NCI-H1092 (cell line): Measurements from ENCODE around the gene DMRTC2.
A peak's percentile ranks its signal among the peaks of the same experiment; 100 is the strongest.
"Not testable (repeated sequence)": the region's sequence is repeated elsewhere in the genome, so short reads cannot be mapped to it uniquely, and the experiment has no call there.

ENCODE experiments used
- DNase-seq: peaks from one replicate; lab custom pipeline; 2025; lab: John Stamatoyannopoulos, UW

Gene DMRTC2

GRCh38 chr19:41871573-41872383 is 26.9 kb downstream of the DMRTC2 start:
- DNase-seq, result no peak

DNA sequence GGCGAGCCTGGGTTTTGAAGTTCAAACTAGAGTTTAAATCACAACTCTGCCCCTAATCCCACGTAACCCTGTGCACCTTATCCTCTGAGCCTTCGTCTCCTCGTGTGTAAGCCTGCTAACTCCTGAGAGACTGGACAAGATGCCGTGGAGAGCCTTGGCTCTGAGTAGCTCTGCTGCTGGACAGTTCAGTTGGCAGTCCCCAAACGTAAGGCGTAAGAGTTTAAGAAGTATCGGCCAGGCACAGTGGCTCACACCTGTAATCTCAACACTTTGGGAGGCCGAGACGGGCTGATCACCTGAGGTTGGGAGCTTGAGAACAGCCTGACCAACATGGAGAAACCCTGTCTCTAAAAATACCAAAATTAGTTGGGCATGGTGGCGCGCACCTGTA is 27.5 kb downstream of the DMRTC2 start:
- DNase-seq, result no peak

- DNase-seq, result no peak
These were observed 28.2 kb downstream of the DMRTC2 start for GRCh38 chr19:41872775-41873647.

DNA sequence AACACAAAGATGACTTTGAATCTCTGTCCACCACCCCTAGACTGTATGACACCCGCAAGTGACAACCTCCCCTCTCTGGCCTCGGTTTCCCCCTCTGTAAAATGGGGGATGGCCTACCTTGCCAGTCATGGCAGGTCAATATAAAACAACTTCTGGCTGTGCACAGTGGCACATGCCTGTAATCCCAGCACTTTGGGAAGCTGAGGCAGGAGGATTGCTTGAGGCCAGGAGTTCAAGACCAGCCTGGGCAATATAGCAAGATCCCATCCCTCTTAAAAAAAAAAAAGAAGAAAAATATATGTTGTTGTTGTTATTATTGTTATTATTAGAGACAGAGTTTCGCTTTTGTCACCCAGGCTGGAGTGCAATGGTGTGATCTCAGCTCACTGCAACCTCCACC is 31.1 kb downstream of the DMRTC2 start:
- not testable (repeated sequence) for DNase-seq

DNA sequence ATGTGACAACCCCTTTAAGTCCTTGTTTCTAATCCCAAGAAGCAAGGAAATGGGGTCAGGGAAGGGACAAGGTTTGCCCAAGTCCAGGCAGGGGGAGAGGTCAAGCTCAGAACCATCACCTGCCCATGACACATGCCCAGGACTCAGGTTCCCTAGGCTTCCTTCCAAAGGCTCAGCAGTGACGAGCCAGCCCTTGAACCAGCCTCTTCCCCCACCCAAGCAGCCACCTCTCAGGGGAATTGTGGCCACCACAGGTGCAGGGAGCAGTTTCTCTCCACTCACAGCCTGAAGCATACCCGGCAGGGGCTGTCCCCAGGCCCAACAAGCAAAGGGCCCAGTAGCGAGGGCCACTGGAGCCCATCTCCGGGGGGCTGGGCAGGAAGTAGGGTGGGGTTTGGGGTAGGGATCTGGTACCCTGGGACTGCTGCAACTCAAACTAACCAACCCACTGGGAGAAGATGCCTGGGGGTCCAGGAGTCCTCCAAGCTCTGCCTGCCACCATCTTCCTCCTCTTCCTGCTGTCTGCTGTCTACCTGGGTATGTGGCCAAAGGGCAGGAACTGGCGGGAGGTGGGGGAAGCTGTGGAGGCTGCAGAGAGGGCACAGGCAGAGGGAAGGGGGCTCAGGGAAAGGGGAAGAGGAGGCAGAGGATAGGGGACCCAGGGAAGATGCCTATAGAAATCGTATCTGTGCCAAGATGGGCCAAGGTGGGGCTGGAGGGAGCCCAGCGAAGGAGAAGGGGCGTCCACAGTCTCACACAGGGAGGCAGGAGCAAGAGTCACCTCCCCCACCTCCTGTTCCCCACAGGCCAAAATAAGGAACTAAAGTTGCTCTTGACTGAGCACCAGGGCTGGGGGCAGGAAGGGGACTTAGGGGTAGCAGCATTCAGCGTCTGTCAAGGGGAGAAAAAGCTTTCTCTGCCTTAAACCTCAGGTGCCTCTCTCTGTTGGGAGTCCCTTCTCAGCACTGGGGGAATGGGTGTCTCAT is 32.3 kb downstream of the DMRTC2 start, which contains the start of gene CD79A:
Gene CD79A (plus strand): TSS at position 433 of the 986 bp plus-strand sequence. CDS start 26 bp downstream, at position 459.
- no peak for DNase-seq

GRCh38 chr19:41877916-41878905 is 33.4 kb downstream of the DMRTC2 start:
- DNase-seq, result no peak

DNA sequence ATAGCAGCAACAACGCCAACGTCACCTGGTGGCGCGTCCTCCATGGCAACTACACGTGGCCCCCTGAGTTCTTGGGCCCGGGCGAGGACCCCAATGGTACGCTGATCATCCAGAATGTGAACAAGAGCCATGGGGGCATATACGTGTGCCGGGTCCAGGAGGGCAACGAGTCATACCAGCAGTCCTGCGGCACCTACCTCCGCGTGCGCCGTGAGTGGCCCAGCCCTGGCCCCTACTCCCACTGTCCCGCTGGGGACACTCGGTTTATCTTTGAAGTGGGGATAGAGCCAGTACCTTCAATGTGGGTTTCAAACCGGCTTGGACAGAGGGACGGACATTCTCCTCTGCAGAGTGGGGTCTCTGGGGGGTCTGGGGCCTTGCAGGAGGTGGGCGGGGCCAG is 34.2 kb downstream of the DMRTC2 start:
- DNase-seq, result no peak

- no peak for DNase-seq
These were observed 35.0 kb downstream of the DMRTC2 start for GRCh38 chr19:41879670-41880328.

DNA sequence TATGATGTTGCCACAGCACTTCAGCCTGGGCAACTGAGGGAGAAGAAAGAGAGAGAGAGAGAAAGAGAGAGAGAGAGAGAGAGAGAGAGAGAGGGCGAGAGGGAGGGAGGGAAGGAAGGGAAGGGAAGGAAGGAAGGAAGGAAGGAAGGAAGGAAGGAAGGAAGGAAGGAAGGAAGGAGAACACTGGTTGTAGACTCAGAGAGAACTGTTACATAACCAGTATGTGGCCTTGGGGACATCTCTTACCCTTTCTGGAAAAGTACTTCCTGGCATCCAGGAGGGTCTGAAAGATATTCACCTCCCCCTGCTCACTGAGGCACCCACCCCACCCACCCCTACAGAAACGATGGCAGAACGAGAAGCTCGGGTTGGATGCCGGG is 35.5 kb downstream of the DMRTC2 start:
- no peak for DNase-seq

- DNase-seq, result no peak
These were observed 38.0 kb downstream of the DMRTC2 start, which contains the start of gene ARHGEF1 for GRCh38 chr19:41882568-41883462. Gene ARHGEF1, plus strand, starts transcription at chr19:41883184. Its CDS starts 4,899 bp downstream, at chr19:41888083.

DNA sequence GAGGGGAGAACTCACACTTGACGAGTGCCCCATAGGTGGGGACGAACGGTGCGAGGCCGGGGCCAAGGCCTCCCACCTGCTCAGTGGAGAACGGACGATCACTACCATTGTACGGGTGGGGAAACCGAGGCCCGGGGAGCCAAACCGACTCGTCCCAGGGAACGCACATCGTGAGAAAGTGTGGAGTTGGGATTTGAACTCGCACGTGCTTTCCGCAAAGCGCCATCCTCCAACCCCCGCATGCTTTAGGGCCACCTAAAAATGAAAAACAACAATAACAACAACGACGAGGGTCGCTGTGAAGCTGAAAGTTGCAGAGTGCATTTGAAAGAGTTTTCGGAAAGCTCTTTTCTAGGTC is 38.6 kb downstream of the DMRTC2 start:
- DNase-seq, result no peak

DNA sequence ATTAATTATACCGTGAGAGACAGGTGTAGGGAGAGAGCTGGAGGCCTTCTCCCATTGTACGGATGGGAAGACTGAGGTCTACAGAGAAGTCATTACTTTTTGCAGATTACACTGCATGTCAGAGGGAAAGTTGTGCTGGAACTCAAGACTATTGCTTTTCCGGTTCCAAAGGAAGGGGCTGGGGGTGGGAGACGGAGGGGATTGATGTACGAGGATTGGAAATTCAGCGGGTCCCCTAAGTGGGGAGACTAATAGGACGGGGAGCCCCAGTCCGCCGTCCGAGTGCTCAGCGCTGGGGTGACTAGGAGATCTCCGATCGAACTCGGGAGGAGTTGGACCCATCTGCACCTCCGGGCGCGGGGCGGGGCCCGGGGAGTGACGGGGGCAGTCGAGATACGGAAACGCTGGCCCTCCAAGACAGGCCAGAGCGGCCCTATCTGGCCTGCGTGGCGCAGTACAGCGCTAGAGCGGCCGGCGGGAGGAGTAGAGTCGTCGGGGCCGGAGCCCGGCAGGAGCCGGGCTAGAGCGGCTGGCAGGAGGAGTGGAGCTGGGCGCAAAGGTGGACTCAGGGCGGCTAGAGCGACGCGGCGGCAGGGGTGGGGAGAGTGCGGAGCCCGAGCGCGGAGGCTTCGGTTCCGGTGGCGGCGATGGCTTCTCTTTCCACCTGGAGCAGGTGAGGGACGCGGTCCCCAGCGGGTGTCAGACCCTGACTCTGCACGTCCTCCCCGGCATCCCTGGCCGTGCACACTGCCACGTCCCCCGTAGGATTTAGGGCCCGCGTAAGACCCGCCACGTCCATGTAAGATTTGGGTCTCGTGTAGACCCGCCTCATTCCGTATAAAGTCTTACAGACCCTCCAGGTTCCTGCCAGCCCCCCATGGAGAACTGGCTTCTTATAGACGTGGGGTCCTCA is 39.2 kb downstream of the DMRTC2 start:
- DNase-seq, result peak; percentile 90

GRCh38 chr19:41886761-41887710 is 42.2 kb downstream of the DMRTC2 start:
- no peak for DNase-seq

DNA sequence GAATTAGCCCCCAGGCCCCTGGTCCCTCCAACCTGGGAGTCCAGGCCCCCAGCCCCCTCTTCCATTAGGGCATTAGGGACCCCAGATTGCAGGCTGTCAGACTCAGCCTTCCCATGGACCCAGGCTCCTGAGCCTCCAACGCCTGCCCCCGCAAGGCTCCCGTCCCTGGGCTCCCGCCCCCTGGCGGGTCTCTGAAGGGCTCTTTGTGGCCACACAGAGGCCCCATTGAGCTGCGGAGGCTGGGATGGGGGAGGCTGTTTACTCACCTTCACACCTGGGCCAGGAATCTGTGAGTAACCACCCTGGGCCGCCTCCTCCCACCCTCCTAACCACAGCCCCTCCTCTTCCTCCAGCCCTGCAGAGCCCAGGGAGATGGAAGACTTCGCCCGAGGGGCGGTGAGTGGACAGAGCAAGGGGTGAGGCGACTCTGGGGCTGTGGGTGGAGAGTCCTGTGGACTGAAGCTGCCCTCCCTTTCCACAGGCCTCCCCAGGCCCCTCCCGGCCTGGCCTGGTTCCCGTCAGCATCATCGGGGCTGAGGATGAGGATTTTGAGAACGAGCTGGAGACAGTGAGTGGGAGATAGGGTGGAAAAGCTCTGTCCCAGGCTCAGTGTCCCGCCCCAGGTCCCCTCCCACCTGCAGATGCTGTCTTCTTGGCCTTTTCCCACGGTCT is 43.0 kb downstream of the DMRTC2 start:
- DNase-seq, result no peak

DNA sequence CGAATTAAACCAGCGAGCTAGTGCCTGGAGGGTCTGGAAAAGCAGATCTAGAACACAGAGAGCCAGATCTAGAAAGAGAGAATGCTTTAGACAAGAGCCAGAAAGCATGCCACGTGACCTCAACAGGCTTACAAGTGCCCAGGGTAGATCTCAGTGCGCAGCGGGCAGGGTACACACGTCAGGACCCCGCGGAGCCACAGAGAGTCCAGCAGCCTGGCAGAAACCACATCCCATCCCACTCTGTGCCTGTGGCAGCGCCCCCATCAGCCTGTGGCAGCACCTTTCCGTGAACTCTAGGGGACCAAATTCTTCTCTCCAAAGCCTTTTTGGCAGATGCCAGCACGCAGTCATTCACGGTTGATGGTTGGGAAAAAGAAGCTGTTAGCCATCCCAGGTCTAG is 44.1 kb downstream of the DMRTC2 start:
- DNase-seq, result no peak

GRCh38 chr19:41889896-41890295 is 45.1 kb downstream of the DMRTC2 start:
- no peak for DNase-seq
